Dedifferentiated amniotic fluid mesenchymal stem cell (primary cell): ENCODE data around the gene DCT.

Experiments
- DNase-seq: peaks from one replicate; pipeline ENCODE4 v3.0.0-alpha.2; 2016; ENCODE audit errors: extremely low spot score

Gene DCT

GRCh38 chr13:94395860-94396259 lies 83.6 kb downstream of the DCT start:
- no peak for DNase-seq

GRCh38 chr13:94394723-94395122 lies 84.8 kb downstream of the DCT start:
- no peak for DNase-seq

GRCh38 chr13:94390881-94391280 lies 88.6 kb downstream of the DCT start:
- DNase-seq: no peak

GRCh38 chr13:94389604-94390351 lies 89.7 kb downstream of the DCT start:
- no peak for DNase-seq

GRCh38 chr13:94387047-94387446 lies 92.4 kb downstream of the DCT start:
- no peak for DNase-seq
